ENCODE measurements around the gene ASS1. TPM values are rescaled to one million over a fixed set of nuclear protein-coding genes. Genes with fewer than 3 reads are reported as not detected.

ASS1 gene
- polyA plus RNA-seq, 2 of the 4 experiments (the other 2 are of a cell fraction), result 11.3 to 32.5 TPM

DNA sequence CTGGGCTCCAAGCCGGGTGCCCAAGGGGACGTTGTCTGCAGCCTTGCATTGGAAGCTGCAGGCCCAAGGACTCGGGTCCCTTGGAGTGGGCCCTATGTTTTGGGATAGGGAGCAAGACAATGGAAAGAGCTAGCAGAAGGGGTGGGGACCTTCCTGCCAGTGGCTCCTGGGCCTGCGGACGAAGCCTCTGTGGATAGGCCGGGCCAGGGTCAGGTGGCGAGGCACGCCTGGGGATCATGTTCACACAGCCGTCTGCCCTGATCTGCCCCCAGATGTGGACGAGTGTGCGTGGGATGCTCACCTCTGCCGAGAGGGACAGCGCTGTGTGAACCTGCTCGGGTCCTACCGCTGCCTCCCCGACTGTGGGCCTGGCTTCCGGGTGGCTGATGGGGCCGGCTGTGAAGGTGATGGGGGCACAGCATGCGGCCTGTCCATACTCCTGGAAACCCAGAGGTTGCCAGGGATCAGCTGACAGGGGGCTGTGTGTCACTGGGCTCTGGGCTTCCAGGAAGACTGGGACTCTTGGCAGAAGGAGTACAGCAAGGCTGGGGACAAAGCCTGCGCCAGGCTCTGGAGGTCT, 16.6 kb upstream of the ASS1 start (continued):
- TF ChIP-seq CHD4 (IDR thresholded peaks at IDR 0.05; ENCODE audit: borderline replicate concordance), result no peak
- TF ChIP-seq, protein P1, sequence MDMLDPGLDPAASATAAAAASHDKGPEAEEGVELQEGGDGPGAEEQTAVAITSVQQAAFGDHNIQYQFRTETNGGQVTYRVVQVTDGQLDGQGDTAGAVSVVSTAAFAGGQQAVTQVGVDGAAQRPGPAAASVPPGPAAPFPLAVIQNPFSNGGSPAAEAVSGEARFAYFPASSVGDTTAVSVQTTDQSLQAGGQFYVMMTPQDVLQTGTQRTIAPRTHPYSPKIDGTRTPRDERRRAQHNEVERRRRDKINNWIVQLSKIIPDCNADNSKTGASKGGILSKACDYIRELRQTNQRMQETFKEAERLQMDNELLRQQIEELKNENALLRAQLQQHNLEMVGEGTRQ (IDR thresholded peaks at IDR 0.05), result no peak
- TF ChIP-seq CEBPB (IDR thresholded peaks at IDR 0.05), result no peak

DNA sequence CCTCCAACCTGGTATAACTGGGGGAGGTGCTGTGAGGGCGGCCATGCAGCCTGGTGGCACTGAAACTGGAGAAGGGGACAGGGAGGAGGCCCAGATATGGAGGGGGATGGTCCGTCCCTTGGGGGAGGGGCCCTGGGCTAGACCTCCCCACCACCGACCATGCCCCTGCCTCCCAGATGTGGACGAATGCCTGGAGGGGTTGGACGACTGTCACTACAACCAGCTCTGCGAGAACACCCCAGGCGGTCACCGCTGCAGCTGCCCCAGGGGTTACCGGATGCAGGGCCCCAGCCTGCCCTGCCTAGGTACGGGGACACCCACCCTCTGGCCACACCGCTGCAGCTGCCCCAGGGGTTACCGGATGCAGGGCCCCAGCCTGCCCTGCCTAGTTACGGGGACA, 15.4 kb upstream of the ASS1 start:
- H3K4me3 ChIP-seq, result no peak overlapping the region
- CTCF ChIA-PET, result interaction anchor here (0.9 kb wide), 1 partner anchor 31 kb away, joined by 3 read pairs; no protein-coding TSS in a partner anchor
- H3K4me2 ChIP-seq, result no peak overlapping the region
- no peak for ATAC-seq
- H3K27ac ChIP-seq, result no peak overlapping the region
- no peak for TF ChIP-seq JUN (IDR thresholded peaks at IDR 0.05)
- TF ChIP-seq EHMT2 (IDR thresholded peaks at IDR 0.05; ENCODE audit: low read depth), result no peak
- TF ChIP-seq EHF (CRISPR knock-in tag; IDR thresholded peaks at IDR 0.05), result no peak
- TF ChIP-seq ZNF302 (CRISPR knock-in tag; IDR thresholded peaks at IDR 0.05), result no peak
- no peak for TF ChIP-seq NPAS2 (CRISPR knock-in tag; IDR thresholded peaks at IDR 0.05; ENCODE audit: borderline replicate concordance)
- TF ChIP-seq HOXB5 (CRISPR knock-in tag; IDR thresholded peaks at IDR 0.05), result no peak
- TF ChIP-seq FOSL2 (IDR thresholded peaks at IDR 0.05), result no peak
- TF ChIP-seq FOSL2 (CRISPR knock-in tag; IDR thresholded peaks at IDR 0.05), result no peak
- TF ChIP-seq CHD2 (IDR thresholded peaks at IDR 0.05; ENCODE audit: low read length, partially characterized antibody), result no peak
- no peak for TF ChIP-seq PHF8 (IDR thresholded peaks at IDR 0.05; ENCODE audit: borderline replicate concordance, low read depth)
- TF ChIP-seq, protein P2, sequence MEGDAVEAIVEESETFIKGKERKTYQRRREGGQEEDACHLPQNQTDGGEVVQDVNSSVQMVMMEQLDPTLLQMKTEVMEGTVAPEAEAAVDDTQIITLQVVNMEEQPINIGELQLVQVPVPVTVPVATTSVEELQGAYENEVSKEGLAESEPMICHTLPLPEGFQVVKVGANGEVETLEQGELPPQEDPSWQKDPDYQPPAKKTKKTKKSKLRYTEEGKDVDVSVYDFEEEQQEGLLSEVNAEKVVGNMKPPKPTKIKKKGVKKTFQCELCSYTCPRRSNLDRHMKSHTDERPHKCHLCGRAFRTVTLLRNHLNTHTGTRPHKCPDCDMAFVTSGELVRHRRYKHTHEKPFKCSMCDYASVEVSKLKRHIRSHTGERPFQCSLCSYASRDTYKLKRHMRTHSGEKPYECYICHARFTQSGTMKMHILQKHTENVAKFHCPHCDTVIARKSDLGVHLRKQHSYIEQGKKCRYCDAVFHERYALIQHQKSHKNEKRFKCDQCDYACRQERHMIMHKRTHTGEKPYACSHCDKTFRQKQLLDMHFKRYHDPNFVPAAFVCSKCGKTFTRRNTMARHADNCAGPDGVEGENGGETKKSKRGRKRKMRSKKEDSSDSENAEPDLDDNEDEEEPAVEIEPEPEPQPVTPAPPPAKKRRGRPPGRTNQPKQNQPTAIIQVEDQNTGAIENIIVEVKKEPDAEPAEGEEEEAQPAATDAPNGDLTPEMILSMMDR (IDR thresholded peaks at IDR 0.05), result no peak
- no peak for TF ChIP-seq HEYL (CRISPR knock-in tag; IDR thresholded peaks at IDR 0.05)
- TF ChIP-seq, protein P3, sequence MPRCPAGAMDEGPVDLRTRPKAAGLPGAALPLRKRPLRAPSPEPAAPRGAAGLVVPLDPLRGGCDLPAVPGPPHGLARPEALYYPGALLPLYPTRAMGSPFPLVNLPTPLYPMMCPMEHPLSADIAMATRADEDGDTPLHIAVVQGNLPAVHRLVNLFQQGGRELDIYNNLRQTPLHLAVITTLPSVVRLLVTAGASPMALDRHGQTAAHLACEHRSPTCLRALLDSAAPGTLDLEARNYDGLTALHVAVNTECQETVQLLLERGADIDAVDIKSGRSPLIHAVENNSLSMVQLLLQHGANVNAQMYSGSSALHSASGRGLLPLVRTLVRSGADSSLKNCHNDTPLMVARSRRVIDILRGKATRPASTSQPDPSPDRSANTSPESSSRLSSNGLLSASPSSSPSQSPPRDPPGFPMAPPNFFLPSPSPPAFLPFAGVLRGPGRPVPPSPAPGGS (IDR thresholded peaks at IDR 0.05), result no peak
- TF ChIP-seq, protein P4, sequence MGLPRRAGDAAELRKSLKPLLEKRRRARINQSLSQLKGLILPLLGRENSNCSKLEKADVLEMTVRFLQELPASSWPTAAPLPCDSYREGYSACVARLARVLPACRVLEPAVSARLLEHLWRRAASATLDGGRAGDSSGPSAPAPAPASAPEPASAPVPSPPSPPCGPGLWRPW (IDR thresholded peaks at IDR 0.05), result no peak
- TF ChIP-seq, protein P5, sequence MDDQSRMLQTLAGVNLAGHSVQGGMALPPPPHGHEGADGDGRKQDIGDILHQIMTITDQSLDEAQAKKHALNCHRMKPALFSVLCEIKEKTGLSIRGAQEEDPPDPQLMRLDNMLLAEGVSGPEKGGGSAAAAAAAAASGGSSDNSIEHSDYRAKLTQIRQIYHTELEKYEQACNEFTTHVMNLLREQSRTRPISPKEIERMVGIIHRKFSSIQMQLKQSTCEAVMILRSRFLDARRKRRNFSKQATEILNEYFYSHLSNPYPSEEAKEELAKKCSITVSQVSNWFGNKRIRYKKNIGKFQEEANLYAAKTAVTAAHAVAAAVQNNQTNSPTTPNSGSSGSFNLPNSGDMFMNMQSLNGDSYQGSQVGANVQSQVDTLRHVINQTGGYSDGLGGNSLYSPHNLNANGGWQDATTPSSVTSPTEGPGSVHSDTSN (IDR thresholded peaks at IDR 0.05), result no peak
- TF ChIP-seq HOXB13 (CRISPR knock-in tag; IDR thresholded peaks at IDR 0.05; ENCODE audit: low read depth), result no peak
- TF ChIP-seq FOXS1 (CRISPR knock-in tag; IDR thresholded peaks at IDR 0.05), result no peak
- TF ChIP-seq RCOR1 (IDR thresholded peaks at IDR 0.05; ENCODE audit: low read depth, low read length), result no peak
- TF ChIP-seq ZC3H11A (IDR thresholded peaks at IDR 0.05), result no peak
- TF ChIP-seq, protein P1 (IDR thresholded peaks at IDR 0.05), result no peak
- TF ChIP-seq KDM1A (IDR thresholded peaks at IDR 0.05; ENCODE audit: low read depth), result no peak
- peaks cover 12% of the 10 kb centered on the region; the same call in 2 of the 3 replicates for H3K4me1 ChIP-seq
- POLR2A ChIA-PET, result no interaction called here
- H3K9me3 ChIP-seq, result no peaks in the 10 kb centered on the region
- no peak for DNase-seq (ENCODE audit: low read depth in 1 of 2, low spot score in 1 of 2)
- no peak for FAIRE-seq
- WGBS (ENCODE audit: missing lambda C conversion rate), result 64% methylated on average over 11 of the region's 13 CpGs

All from A549 (cell line).